H9 (cell line): ENCODE measurements around the gene GRIK1. TPM values are rescaled to one million over a fixed set of nuclear protein-coding genes. Genes with fewer than 3 reads are reported as not detected.

Source experiments
- DNase-seq: peaks from one replicate; pipeline ENCODE4 v3.0.0-alpha.2; 2017
- H2AFZ ChIP-seq: one replicate; pipeline ENCODE4 v1.6.1; 2013; ENCODE audit warnings: mild to moderate bottlenecking, low read length, control low read depth, moderate library complexity
- H2AK5ac ChIP-seq: 2 replicates; pipeline ENCODE4 v1.6.1; 2013; ENCODE audit warnings: low read length, control low read depth, mixed read lengths; ENCODE audit not compliant: insufficient read length
- H2BK120ac ChIP-seq: one replicate; pipeline ENCODE4 v1.6.1; 2013; ENCODE audit warnings: low read depth, mild to moderate bottlenecking, low read length, control low read depth, inconsistent platforms; ENCODE audit not compliant: poor library complexity, severe bottlenecking
- H2BK12ac ChIP-seq: 2 replicates; pipeline ENCODE4 v1.6.1; 2013; ENCODE audit warnings: low read length, control low read depth, mixed read lengths, low read depth; ENCODE audit not compliant: insufficient read length
- H2BK15ac ChIP-seq: 2 replicates; pipeline ENCODE4 v1.6.1; 2013; ENCODE audit warnings: low read depth, low read length, control low read depth
- H2BK20ac ChIP-seq: one replicate; pipeline ENCODE4 v1.6.1; 2013; ENCODE audit warnings: low read depth, mild to moderate bottlenecking, low read length, control low read depth, inconsistent platforms; ENCODE audit not compliant: poor library complexity, severe bottlenecking
- H2BK5ac ChIP-seq: 2 replicates; pipeline ENCODE4 v1.6.1; 2013; ENCODE audit warnings: low read length, control low read depth, mixed read lengths; ENCODE audit not compliant: insufficient read length
- H3K14ac ChIP-seq: 2 replicates; pipeline ENCODE4 v1.6.1; 2013; ENCODE audit warnings: low read length, control low read depth; ENCODE audit not compliant: insufficient read depth
- H3K18ac ChIP-seq: 2 replicates; pipeline ENCODE4 v1.6.1; 2013; ENCODE audit warnings: low read depth, mild to moderate bottlenecking, mixed read lengths, low read length, control low read depth; ENCODE audit not compliant: insufficient read length
- H3K23ac ChIP-seq: 2 replicates; pipeline ENCODE4 v1.6.1; 2013; ENCODE audit warnings: low read length, control low read depth, mixed read lengths, low read depth; ENCODE audit not compliant: insufficient read length
- H3K23me2 ChIP-seq: 2 replicates; pipeline ENCODE4 v1.6.1; 2013; ENCODE audit warnings: low read depth, mild to moderate bottlenecking, mixed read lengths, low read length, control low read depth; ENCODE audit not compliant: insufficient read length, poor library complexity, severe bottlenecking
- H3K27ac ChIP-seq: 2 replicates; pipeline ENCODE4 v1.5.1; 2013; ENCODE audit warnings: low read length, control low read depth, mixed read lengths, low read depth; ENCODE audit not compliant: insufficient read length
- H3K27me3 ChIP-seq: 2 replicates; pipeline ENCODE4 v1.6.1; 2013; ENCODE audit warnings: low read length, control low read depth, inconsistent platforms; ENCODE audit not compliant: insufficient read depth
- H3K4ac ChIP-seq: 2 replicates; pipeline ENCODE4 v1.6.1; 2013; ENCODE audit warnings: low read depth, mild to moderate bottlenecking, control low read depth, inconsistent platforms, low read length, moderate library complexity
- H3K4me1 ChIP-seq: 2 replicates; pipeline ENCODE4 v1.6.1; 2013; ENCODE audit warnings: low read length, control low read depth, inconsistent platforms; ENCODE audit not compliant: insufficient read depth
- H3K4me2 ChIP-seq: 2 replicates; pipeline ENCODE4 v1.6.1; 2013; ENCODE audit warnings: low read length, control low read depth, mixed read lengths; ENCODE audit not compliant: insufficient read length, insufficient read depth
- H3K56ac ChIP-seq: 2 replicates; pipeline ENCODE4 v1.6.1; 2013; ENCODE audit warnings: low read depth, mild to moderate bottlenecking, mixed read lengths, low read length, control low read depth; ENCODE audit not compliant: insufficient read length
- H3K79me1 ChIP-seq: 2 replicates; pipeline ENCODE4 v1.6.1; 2013; ENCODE audit warnings: low read depth, mild to moderate bottlenecking, moderate library complexity, low read length, control low read depth, inconsistent platforms; ENCODE audit not compliant: insufficient read depth, poor library complexity, severe bottlenecking
- H3K79me2 ChIP-seq: 2 replicates; pipeline ENCODE4 v1.6.1; 2013; ENCODE audit warnings: low read length, control low read depth, inconsistent platforms; ENCODE audit not compliant: insufficient read depth
- H3K9ac ChIP-seq: 2 replicates; pipeline ENCODE4 v1.6.1; 2013; ENCODE audit warnings: low read length, control low read depth, mixed read lengths; ENCODE audit not compliant: insufficient read length; ENCODE audit errors: extremely low read depth
- H3K9me3 ChIP-seq: one replicate; pipeline ENCODE4 v1.6.1; 2013; ENCODE audit warnings: low read depth, low read length, inconsistent platforms; ENCODE audit not compliant: control insufficient read depth
- H3T11ph ChIP-seq: one replicate; pipeline ENCODE4 v1.6.1; 2013; ENCODE audit warnings: mild to moderate bottlenecking, low read length, control low read depth, inconsistent platforms
- H4K20me1 ChIP-seq: one replicate; pipeline ENCODE4 v1.6.1; 2013; ENCODE audit not compliant: control insufficient read depth, insufficient read length, insufficient read depth
- H4K5ac ChIP-seq: 2 replicates; pipeline ENCODE4 v1.6.1; 2013; ENCODE audit warnings: low read depth, mild to moderate bottlenecking, mixed read lengths, low read length, control low read depth; ENCODE audit not compliant: insufficient read length
- H4K8ac ChIP-seq: replicated peaks from 2 replicates; pipeline ENCODE4 v1.6.1; 2013; ENCODE audit warnings: low read length, control low read depth, mixed read lengths, low read depth; ENCODE audit not compliant: insufficient read length
- H4K91ac ChIP-seq: 2 replicates; pipeline ENCODE4 v1.6.1; 2013; ENCODE audit warnings: low read depth, mild to moderate bottlenecking, moderate library complexity, mixed read lengths, low read length, control low read depth; ENCODE audit not compliant: insufficient read length
- H3K27ac Mint-ChIP-seq, 3 experiments: 2 replicates in 2 of 3; 3 replicates in 1 of 3; pipeline ENCODE4 v1.8.0; 2020 to 2021; ENCODE audit warnings: mixed read lengths in 3 of 3, mild to moderate bottlenecking in 1 of 3, moderate library complexity in 1 of 3
- H3K27me3 Mint-ChIP-seq: 2 replicates; pipeline ENCODE4 v1.8.0; 2021; ENCODE audit warnings: low read depth, mild to moderate bottlenecking, moderate library complexity, mixed read lengths
- H3K36me3 Mint-ChIP-seq, 3 experiments: 2 replicates in 2 of 3; 3 replicates in 1 of 3; pipeline ENCODE4 v1.8.0; 2020 to 2021; ENCODE audit warnings: low read depth in 3 of 3, mixed read lengths in 3 of 3; ENCODE audit not compliant: insufficient read depth in 1 of 3
- H3K4me1 Mint-ChIP-seq, 2 experiments: 2 replicates each; pipeline ENCODE4 v1.8.0; 2020; ENCODE audit warnings: mixed read lengths in 2 of 2
- H3K4me3 Mint-ChIP-seq, 2 experiments: 2 replicates in 1 of 2; 3 replicates in 1 of 2; pipeline ENCODE4 v1.8.0; 2020 to 2021; ENCODE audit warnings: mild to moderate bottlenecking in 2 of 2, mixed read lengths in 2 of 2, moderate library complexity in 1 of 2
- H3K9me3 Mint-ChIP-seq, 2 experiments: 2 replicates in 1 of 2; 3 replicates in 1 of 2; pipeline ENCODE4 v1.8.0; 2020; ENCODE audit warnings: mild to moderate bottlenecking in 2 of 2, mixed read lengths in 2 of 2, moderate library complexity in 1 of 2
- WGBS: extraction: QIAGEN DNeasy Blood & Tissue Kit; methylation state at CpG from one replicate; pipeline ENCODE4 v1.1.7; 2013; ENCODE audit warnings: missing lambda C conversion rate, low lambda C conversion rate, mixed read lengths; ENCODE audit not compliant: insufficient read length; ENCODE audit errors: extremely low coverage; 5-methylcytosine and 5-hydroxymethylcytosine counted together
- total RNA-seq: library from RNA; stranded (reverse); gene quantifications from 2 replicates; pipeline ENCODE4 v1.2.1, GENCODE V29; 2021
- TF ChIP-seq, protein P1 (sequence below): fragments of 200-600 bp; sonication (generic); conservative IDR thresholded peaks from 3 replicates; pipeline ENCODE4 v1.8.0; 2021; ENCODE audit warnings: antibody characterized with exemption, mild to moderate bottlenecking

GRIK1 gene
- total RNA-seq, 1 experiment from 2014 or later = not detected

DNA sequence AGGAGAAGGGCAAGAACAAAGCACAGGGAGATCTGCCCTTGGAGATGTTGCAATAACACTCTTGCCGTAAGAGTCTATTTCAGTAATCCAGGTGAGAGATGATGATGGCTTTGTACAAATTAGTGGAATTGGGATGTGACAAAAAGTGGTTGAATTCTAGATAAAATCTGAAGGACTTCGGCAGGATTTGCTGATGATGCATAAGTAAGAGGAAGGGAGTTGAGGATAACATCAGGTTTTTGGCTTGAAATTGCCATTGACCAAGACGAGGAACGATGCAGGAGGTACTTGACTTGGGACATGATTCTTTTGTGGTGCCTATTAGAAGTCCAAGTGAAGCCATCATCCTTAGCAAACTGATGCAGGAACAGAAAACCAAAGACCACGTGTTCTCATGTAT lies 238.1 kb downstream of the GRIK1 start:
- Histone ChIP-seq H3K27me3 (no peaks in the 10 kb centered on the region), H2BK5ac (no peak overlapping the region), H3K4me1 (no peaks in the 10 kb centered on the region), H3K18ac (no peak overlapping the region), H3K27ac (no peak overlapping the region), H3K4me2 (no peak overlapping the region), H3K4ac (no peak overlapping the region), H2BK15ac (no peak overlapping the region), H3K79me2 (peaks cover 1% of the 10 kb centered on the region; the same call in 1 of the 2 replicates), H3K9ac (no peak overlapping the region), H4K20me1 (no peaks in the 10 kb centered on the region), H2AFZ (no peak overlapping the region), H3K79me1 (no peaks in the 10 kb centered on the region), H4K5ac (no peak overlapping the region), H4K8ac (no peak overlapping the region), H3K14ac (no peak overlapping the region), H3K9me3 (no peaks in the 10 kb centered on the region), H2BK12ac (no peak overlapping the region), H4K91ac (no peak overlapping the region), H2BK120ac (no peak overlapping the region), H2AK5ac (no peak overlapping the region), H3K23ac (no peak overlapping the region), H2BK20ac (no peak overlapping the region), H3T11ph (no peak overlapping the region), H3K56ac (no peak overlapping the region), H3K23me2 (no peaks in the 10 kb centered on the region)
- Mint-ChIP-seq H3K27ac (no peak overlapping the region), H3K4me1 (peaks cover 2 to 3% of the 10 kb centered on the region in 2 experiments; a peak in 2 of 4 replicates), H3K9me3 (peaks cover 0 to 2% of the 10 kb centered on the region in 2 experiments; a peak in 3 of 5 replicates), H3K27me3 (no peaks in the 10 kb centered on the region), H3K4me3 (no peak overlapping the region), H3K36me3 (peaks cover 3 to 4% (median 4%) of the 10 kb centered on the region in 3 experiments; a peak in 2 of 7 replicates)
- no CpG with 5 or more reads among the region's 5 CpGs for WGBS
- TF ChIP-seq, protein P1, sequence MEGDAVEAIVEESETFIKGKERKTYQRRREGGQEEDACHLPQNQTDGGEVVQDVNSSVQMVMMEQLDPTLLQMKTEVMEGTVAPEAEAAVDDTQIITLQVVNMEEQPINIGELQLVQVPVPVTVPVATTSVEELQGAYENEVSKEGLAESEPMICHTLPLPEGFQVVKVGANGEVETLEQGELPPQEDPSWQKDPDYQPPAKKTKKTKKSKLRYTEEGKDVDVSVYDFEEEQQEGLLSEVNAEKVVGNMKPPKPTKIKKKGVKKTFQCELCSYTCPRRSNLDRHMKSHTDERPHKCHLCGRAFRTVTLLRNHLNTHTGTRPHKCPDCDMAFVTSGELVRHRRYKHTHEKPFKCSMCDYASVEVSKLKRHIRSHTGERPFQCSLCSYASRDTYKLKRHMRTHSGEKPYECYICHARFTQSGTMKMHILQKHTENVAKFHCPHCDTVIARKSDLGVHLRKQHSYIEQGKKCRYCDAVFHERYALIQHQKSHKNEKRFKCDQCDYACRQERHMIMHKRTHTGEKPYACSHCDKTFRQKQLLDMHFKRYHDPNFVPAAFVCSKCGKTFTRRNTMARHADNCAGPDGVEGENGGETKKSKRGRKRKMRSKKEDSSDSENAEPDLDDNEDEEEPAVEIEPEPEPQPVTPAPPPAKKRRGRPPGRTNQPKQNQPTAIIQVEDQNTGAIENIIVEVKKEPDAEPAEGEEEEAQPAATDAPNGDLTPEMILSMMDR = no peak
- no peak for DNase-seq
